ENCODE results near the gene SPON1.
"Not testable (repeated sequence)": the region's sequence is repeated elsewhere in the genome, so short reads cannot be mapped to it uniquely, and the experiment has no call there.

SPON1 gene

DNA sequence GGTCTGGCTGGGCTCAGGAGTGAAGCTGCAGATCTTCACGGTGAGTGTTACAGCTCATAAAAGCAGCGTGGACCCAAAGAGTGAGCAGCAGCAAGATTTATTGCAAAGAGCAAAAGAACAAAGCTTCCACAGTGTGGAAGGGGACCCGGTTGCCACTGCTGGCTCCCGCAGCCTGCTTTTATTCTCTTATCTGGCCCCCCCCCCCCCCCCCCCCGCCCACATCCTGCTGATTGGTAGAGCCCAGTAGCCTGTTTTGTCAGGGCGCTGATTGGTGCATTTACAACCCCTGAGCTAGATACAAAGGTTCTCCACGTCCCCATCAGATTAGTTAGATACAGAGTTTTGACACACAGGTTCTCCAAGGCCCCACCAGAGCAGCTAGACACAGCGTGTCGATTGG, 128.1 kb downstream of the SPON1 start:
- not testable (repeated sequence) for DNase-seq

DNA sequence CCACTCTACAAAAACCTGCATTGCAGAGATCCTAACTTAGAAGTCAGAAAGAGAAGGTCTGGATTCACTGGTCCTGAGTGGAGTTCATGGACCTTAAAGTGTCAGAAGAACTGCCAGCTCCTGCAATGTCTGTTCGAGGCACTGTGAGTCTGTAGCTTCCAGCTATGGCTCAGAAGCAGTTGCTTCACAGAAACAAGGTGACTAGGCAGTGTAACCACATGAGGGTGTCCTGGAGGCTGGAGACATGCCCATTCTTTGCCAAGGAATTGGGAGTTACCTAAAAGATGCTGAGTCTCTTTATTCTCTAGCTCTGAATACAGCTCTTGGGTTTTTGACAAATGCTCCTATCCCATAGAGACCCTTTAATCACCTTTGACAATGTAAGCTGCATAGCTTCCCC, 130.5 kb downstream of the SPON1 start:
- no peak for DNase-seq

DNA sequence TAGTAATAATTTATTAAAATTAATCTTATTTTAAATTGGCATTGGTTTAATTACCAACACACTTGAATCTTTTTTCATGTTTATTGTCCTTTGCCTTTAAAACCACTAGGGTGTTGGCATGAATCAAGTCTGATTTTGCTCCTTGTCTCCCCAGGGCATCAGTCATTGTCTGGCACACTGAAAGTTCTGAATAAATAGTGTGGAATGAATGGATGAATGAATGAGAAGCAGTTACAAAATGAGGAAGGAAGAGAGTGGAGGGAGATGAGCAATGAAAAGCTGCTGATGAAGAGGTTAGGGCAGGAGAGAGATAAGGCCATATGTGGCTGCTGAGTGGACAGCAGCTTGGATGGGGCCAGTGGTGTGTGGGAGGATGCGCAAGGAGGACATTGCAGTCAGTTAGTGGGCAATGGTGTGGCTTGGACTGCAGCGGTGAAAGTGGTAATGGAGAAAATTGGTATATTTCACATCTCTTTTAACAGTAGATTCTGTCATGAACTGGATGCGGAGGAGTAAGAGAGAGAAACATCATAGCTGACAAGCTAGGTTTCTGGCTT, 132.0 kb downstream of the SPON1 start:
- no peak for DNase-seq

DNA sequence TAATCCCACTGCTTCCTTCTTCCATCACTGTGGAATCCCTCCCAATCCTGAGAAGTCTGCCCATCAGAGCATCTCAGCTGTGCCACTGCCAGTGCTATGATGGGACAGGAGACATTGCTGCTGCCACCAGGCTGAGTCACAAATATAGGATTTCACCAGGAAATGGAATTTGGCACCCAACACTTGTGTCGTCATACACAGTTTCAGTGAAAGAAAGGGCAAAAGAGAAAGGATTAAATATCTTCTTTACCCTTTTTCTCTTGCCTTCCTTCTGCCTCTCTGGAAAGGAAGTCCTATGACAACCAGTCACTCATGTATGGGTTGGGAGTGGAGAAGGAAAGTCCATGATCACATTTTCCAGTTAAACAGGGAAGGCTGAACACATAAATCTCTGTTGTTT, 133.4 kb downstream of the SPON1 start:
- no peak for DNase-seq

DNA sequence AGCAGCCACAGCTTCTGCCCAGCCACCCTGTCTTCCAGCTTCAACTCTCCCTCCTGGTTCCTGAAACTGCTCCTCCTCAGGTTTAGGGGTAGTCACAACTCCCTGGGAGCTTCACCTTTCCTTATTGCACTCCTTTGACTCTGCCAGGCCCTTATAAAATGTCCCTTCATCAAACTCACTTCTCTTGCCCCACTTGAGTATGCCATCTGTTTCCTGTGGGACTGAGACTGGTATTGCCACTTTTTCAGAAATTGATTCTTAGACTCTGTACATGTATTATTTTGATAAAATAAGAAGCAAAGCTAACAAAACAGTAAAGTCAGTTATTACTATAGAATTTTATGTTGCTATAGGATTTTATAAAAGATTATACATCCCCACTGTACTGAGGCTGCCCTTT, 134.1 kb downstream of the SPON1 start:
- no peak for DNase-seq

DNA sequence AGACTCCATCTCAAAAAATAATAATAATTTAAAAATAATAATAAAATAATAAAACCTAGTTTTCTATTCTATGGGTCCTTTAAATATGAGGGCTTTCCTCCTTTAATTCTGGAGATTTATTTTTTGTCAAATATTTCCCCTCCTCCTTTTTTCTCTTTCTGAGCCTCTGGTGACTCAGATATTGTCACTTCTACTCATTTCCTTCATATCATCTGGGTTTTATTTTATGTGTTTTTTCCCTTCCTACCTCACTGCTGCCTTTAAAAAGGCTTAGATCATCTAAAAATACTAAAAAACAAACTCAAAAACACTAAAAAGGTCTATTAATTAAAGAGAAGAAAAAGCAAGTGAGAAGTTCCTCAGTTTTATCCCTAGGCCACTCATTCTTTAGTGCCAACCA, 138.9 kb downstream of the SPON1 start:
- DNase-seq: no peak

DNA sequence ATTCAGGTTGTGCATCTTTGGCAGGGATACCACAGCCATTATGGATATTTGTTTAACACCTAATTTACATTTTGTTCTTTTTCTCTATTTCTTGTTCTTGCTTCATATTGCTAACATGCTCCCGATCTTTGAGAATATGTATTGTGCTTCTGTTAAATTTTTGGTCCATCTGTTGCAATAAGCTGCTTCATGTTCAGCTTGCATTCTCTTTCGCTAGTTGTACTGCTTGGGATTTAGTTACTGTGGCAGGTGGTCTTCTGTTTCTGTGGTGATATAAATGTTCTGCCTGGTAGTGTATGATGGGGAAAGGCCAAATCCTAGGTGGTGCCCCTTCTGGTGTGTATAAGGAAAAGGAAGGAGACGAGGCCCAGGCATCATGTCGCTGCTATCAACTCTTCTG, 140.2 kb downstream of the SPON1 start:
- DNase-seq: no peak

DNA sequence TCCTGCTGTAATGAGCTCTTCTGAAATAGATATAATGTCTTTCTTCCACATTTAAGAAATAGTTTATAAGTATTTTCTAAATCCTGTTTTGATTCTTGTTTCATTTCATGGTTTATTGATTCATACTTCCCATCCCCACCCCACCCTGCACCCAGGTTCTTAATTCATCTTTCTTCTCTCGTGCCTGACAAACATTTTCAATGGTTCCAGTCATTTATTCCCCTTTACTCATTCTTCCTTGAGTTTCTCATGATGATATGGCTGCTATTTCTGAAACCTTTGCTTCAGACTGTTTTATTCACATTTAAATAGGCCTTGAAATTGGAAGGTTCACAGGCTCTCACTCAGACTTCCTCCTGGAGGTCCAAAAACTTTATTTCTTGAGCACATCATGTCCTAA, 142.9 kb downstream of the SPON1 start:
- no peak for DNase-seq

DNA sequence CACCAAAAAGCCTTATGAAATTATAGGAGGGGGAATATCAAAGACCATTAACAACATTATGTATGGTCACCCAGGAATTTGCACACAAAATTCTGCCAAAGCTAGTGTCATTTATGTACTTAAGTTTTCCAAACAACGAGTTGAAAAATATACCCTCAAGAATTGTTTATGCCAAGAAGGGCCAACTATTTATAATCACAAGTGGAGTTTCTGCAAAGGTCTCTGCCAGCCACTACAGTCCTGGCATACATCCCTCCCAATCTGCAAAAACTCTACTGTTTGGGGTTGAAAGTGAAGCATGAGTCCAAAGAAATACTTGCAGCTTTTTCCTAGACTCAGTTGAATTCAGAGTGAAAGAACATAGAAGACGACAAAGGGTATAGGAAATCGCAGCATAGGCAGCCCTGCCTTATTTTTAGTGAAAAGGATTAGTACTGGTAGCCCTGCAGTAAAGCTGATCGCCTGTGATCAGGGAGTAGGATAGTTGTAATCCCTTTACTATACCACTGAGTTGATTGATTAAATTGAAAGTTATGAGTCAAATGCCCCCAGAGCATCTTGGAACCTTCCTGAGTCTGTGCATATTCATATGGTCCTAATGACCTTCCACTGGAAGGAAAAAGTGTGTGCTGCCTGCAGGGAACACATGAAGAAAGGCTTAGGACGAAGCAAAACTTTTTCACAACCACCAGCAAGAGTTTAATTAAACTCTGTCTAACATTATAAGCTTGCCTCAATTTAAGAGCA, 144.0 kb downstream of the SPON1 start:
- no peak for DNase-seq

DNA sequence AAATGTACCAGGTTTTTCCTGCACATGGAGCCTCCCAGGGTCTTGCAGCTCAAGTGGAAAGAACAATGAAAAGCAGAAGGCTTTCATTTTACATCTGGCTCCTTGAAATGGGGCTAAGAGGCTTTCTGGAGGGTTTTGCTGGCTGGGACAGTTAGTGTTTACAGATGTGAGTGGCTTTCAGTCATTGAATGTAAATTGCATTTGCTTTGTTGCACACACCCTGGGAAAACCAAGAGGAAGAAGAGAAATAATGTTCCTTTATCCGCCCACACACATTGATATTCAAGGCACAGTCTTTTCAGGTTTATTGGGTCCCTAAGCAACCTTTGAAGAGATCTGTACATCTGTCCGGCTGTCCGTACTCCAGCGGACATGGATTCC, 144.5 kb downstream of the SPON1 start:
- DNase-seq: no peak

DNA sequence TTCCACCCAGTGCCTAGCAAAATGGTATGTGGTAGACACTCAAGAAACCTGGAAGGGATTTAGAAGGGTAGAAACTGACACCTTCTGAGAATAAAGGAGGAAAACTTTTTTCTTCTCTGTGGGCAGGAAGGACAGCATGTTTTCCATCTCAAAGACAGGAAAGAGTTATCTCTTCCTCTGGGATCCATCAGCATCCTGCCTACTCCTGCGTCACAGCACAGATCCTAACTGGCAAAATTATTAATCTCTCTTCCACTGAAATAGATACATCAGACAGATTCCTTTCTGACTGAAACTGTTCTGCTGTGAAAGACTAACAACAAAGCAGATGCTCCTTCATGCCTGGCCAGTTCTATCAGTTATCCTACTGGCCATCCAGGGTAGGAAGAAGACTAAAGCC, 147.2 kb downstream of the SPON1 start:
- no peak for DNase-seq

DNA sequence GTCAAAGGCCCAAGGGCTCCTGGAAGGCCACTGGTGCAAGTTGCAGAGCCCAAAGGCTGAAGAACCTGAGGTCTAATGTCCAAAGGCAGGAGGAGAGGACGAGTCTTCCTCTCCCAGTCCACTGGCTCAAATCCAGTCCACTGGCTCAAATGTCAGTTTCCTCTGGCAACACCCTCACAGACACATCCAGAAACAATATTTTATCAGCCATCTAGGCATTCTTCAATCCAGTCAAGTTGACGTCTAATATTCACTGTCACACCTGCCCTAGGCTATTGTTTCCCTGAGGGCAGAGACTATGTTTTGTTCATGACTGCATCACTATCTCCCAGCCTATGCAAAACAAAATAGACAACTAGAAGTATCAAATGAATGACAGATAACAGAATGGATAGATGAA, 148.1 kb downstream of the SPON1 start:
- DNase-seq: no peak

DNA sequence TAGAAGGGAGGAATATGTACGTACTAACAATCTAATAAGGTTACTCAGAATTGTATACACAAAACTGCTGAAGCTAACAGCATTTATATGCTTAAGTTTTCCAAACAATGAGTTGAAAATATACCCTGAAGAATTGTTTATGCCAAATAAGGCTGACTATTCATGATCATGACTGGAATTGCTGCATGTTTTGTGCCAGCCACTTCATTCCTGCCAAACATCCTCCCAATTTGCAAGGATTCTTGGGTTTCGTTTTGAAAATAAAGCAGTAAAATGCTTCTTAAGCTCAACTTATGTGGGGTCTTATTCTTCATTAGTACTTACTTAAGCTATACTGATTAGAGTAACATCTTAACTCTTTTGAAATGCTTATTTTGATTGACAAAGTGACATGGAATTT, 149.0 kb downstream of the SPON1 start:
- no peak for DNase-seq

DNA sequence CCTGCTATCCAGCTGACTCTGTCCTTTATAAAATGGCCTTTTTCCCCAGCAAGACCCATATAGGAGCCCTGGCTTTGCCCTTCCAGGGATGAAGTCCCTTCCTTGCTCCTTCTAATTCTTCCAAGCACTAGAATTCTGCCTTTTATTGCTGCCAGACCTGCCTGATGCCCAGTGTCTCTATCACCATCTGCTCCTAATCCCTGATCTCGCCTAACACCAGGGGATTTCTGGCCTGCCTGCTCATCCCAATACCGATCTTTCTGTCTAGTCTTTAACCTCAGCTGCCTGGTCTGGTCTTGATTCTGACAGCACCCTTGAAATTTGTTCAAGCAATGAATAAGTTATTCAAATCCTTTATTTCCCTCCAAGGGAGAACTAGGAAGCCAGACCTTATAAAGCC, 150.2 kb downstream of the SPON1 start:
- no peak for DNase-seq

DNA sequence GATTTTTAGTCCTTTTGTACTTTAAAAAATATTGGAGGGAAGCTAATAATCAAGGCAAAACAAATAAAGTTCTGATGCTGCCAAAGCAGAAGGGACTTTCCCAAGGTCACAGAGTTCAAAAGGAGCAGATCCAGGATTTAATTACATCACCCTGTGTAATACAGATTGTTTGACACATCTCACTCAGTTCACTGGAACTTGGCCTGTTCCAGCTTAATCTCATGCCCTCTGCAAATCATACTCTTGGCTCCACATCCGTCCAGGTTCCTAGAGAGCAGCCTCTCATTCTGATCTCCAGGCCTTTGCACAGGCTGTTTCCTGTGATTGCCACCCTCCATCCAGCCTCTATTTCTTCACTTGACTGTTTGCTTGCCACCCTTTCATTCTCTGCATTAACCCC, 151.7 kb downstream of the SPON1 start:
- DNase-seq: no peak

DNA sequence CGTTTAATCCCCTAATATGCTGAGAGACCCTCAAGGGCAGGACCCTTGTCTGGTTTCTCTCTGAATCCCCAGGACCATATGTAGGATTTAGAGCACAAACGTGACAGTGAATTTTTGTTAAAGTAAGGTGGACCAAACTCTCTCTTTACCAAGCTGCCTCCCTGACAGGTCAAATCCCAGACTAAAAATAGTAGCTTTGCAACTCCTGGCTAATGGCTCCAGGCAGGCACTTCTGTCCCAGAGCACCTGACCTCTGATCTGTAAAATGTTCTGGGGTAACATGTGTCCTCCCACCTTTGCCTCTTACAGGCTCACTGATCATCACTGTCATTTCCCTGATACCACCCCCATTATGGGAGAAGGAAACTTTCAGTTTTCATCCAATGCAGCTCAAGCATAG, 152.3 kb downstream of the SPON1 start:
- DNase-seq: no peak

DNA sequence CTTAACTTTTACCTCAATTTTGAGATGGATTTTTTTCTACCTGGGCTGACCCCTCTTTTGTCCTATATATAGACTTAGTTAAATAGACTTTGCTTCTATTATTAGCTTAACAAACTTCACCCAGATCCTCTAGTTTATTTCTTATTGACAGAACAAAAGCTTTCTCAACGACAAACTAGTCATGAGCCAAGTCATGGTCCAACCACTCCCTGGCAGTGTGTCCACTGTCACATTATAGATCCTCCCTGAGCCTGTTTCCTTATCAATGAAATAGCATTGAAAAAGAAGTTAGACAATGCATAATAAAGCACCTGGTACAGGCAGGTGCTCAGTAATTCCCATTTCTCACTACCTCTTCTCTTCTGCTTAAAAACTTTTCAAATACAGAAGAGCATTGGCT, 155.1 kb downstream of the SPON1 start:
- no peak for DNase-seq

DNA sequence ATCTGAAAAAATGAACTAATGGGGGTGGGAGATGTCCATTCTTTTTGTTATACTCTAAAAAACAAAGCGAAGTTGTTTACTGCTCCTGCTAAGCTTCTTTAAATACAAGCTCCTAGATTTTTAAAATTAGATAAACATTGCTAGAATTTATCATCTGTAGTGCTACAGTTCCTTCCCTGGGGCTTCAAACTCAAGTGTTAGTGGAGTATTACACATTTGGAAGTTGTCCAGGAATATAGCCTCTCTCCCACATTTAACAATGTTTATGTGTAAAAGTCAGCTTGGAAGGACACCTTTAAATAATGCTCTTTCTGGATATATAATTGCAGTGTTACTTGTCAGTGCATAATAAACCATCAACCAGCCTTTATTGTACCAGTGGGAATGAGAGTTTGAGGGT, 155.5 kb downstream of the SPON1 start:
- no peak for DNase-seq

DNA sequence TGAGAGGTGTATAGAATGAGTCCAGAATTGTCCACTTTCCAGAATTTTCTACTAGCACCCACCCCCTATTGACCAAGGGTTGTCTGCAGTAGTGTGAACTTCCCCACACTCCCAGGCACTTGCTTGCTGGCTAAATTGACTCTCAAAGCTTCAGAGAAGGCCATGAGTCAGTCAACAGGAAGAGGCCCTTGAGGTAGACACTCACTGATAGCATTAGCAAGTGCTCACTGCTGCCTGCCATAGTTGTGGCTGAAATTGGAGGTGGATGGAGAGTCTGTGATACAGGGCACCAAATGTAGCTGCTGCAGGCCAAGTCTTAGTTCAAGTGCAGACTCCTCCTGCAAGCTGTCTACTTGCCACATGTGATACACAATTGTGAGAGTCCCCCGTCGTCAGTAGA, 156.8 kb downstream of the SPON1 start:
- DNase-seq: no peak

DNA sequence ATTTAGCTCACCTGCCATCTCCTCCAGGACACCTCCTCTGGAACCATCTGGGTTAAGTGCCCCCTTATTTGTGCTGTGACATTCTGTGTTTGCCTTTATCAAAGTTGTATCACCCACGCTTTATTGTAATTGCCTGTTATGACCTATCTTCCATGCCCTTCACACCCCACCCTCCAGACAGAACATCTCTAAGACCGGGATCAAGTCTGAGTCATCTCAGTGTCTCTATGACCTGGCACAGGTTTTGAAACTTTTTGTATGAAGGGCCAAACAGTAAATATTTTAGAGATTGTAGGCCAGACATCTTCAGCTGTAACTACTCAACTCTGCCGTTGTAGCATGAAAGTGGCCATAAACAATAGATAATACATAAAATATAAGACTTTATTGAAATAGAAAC, 161.8 kb downstream of the SPON1 start:
- DNase-seq: no peak

DNA sequence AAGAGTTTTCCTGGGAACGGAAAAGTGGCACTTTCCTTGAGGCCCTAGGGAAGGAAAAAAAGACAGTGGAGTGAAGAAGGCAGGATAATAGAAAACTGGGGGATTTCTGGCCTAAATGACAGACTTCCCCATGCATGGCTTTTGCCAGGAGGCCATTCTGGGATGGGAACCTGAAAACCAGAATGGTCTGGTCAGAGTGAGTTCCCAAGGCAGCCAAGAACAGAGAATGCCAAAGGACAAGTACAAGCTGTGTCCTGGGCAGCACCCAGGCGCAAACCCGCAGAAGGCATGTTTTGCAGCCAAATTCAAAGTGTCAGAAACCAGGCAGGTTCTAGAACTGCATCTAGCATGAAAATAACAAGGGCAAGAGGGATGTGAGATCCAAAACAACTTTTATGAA, 162.4 kb downstream of the SPON1 start:
- DNase-seq: no peak

DNA sequence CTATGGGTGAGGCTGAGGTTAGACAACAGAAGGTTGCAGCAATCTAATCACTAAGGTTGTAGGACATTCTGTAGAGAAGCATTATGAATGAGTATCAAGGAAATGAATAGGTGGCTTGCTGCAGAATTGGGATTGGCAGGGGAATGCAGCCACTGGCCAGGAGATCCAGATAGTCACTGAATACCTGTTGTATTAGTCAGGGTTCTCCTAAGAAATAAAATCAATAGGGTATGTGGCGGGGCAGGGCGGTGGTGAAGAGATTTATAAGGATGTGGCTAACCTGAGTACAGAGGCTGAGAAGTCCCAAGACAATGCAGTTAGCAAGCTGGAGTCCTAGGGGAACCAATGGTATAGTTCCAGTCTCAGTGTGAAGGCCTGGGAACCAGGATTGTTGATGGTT, 163.0 kb downstream of the SPON1 start:
- no peak for DNase-seq

DNA sequence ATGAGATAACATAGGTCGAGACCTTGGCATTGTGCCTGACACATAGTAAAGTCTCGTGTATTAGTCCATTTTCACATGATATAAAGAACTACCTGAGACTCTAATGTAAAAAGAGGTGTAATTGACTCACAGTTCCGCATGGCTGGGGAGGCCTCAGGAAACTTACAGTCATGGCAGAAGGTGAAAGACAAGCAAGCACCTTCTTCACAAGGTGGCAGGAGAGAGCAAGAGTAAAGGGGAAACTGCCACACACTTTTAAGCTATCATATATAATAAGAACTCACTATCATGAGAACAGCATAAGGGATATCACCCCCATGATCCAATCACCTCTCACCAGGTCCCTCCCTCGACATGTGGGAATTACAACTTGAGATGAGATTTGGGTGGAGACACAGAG, 165.2 kb downstream of the SPON1 start:
- no peak for DNase-seq

DNA sequence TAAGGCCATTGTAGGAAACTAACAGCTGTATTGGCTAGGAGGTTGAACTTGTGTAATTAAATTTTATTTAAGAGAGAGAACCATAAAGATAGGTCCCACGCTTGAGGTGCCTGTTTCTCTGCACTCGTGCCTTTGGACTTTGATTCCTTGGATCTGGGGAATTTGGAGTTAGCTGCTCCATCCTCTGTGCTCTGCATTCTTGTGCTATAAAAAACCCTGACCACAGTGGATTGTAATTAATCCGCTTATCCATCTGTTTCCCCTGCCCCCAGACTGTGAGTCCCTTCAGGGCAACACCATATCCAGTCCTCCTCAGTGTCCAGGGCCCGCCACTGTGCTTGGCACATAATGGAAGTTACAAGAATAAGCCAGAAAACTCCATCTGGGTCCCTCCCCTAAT, 169.8 kb downstream of the SPON1 start:
- no peak for DNase-seq

DNA sequence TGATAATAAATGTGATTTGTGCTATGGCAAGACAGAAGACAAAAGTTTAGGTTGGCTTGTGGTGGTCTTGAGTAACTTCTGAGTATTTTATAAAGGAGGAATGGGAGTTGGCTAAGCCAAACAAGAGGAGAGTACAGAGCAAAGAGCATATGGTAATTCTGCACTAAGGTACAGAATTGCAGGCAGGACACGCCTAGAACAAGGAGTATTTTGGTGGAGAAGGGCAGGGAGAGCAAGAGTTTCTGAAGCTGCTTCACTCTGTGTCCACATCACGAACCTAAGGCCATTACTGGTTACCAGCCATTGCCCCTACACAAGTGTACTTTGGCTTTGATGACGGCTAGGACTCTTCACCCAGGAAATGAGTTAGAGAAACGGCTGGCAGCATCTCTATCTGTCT, 170.9 kb downstream of the SPON1 start:
- DNase-seq: no peak
